Glutamatergic neuron (in vitro differentiated cells): ENCODE measurements around the gene TGM6. TPM values are rescaled to one million over a fixed set of nuclear protein-coding genes. Genes with fewer than 3 reads are reported as not detected.
A peak's percentile ranks its signal among the peaks of the same experiment; 100 is the strongest.

Experiments used
- DNase-seq: peaks from one replicate; pipeline ENCODE4 v3.0.0; 2022
- H3K27ac Mint-ChIP-seq: one replicate; pipeline ENCODE4 v1.8.0; 2020; ENCODE audit warnings: mild to moderate bottlenecking, mixed read lengths, inconsistent platforms; ENCODE audit not compliant: unreplicated experiment
- H3K27me3 Mint-ChIP-seq: one replicate; pipeline ENCODE4 v1.8.0; 2020; ENCODE audit warnings: mild to moderate bottlenecking, moderate library complexity, mixed read lengths, inconsistent platforms; ENCODE audit not compliant: unreplicated experiment
- H3K36me3 Mint-ChIP-seq: one replicate; pipeline ENCODE4 v1.8.0; 2020; ENCODE audit warnings: mild to moderate bottlenecking, mixed read lengths, inconsistent platforms; ENCODE audit not compliant: unreplicated experiment
- H3K4me1 Mint-ChIP-seq: one replicate; pipeline ENCODE4 v1.8.0; 2020; ENCODE audit warnings: mild to moderate bottlenecking, low read depth, mixed read lengths, inconsistent platforms; ENCODE audit not compliant: unreplicated experiment
- H3K4me3 Mint-ChIP-seq: one replicate; pipeline ENCODE4 v1.8.0; 2020; ENCODE audit warnings: mild to moderate bottlenecking, mixed read lengths, inconsistent platforms; ENCODE audit not compliant: unreplicated experiment
- H3K9me3 Mint-ChIP-seq: one replicate; pipeline ENCODE4 v1.8.0; 2020; ENCODE audit warnings: mild to moderate bottlenecking, moderate library complexity, mixed read lengths, inconsistent platforms; ENCODE audit not compliant: unreplicated experiment
- CTCF ChIP-seq: fragments of 200-600 bp; sonication (generic); IDR thresholded peaks from one replicate; pipeline ENCODE4 v1.5.0; 2021; ENCODE audit not compliant: partially characterized antibody, unreplicated experiment
- total RNA-seq: library from RNA; stranded (reverse); fragmentation: NEBNext Ultra II Directional; extraction: Animal tissue kit (Norgen Biotek cat#: 25700); gene quantifications from one replicate; pipeline ENCODE4 v1.2.1, GENCODE V29; 2021; ENCODE audit not compliant: unreplicated experiment

Gene TGM6
- total RNA-seq, 1 donor from 2014 or later: not detected

- peaks cover 2% of the 10 kb centered on the region for H3K4me1 Mint-ChIP-seq
- peaks cover 5% of the 10 kb centered on the region for H3K36me3 Mint-ChIP-seq
- H3K27ac Mint-ChIP-seq: no peak overlapping the region
- DNase-seq: no peak
- peaks cover 4% of the 10 kb centered on the region for H3K27me3 Mint-ChIP-seq
- no peak for TF ChIP-seq CTCF
- peaks cover 2% of the 10 kb centered on the region for H3K9me3 Mint-ChIP-seq
- H3K4me3 Mint-ChIP-seq: no peak overlapping the region
Measured at GRCh38 chr20:2386516-2387179, 5.9 kb downstream of the TGM6 start.

GRCh38 chr20:2387180-2387577, 6.5 kb downstream of the TGM6 start:
- H3K36me3 Mint-ChIP-seq: peaks cover 5% of the 10 kb centered on the region
- H3K27me3 Mint-ChIP-seq: peaks cover 4% of the 10 kb centered on the region
- peaks cover 2% of the 10 kb centered on the region for H3K9me3 Mint-ChIP-seq
- no peak overlapping the region for H3K27ac Mint-ChIP-seq
- TF ChIP-seq CTCF: peak; percentile 86
- no peak overlapping the region for H3K4me3 Mint-ChIP-seq
- peak; percentile 81 for DNase-seq
- peaks cover 2% of the 10 kb centered on the region for H3K4me1 Mint-ChIP-seq

- Mint-ChIP-seq H3K9me3 (peaks cover 2% of the 10 kb centered on the region), H3K27ac (no peak overlapping the region), H3K27me3 (peaks cover 4% of the 10 kb centered on the region), H3K4me3 (no peak overlapping the region), H3K36me3 (peaks cover 5% of the 10 kb centered on the region), H3K4me1 (peaks cover 2% of the 10 kb centered on the region)
- peak; percentile 36 for TF ChIP-seq CTCF
- no peak for DNase-seq
Measured at GRCh38 chr20:2387580-2387979, 6.9 kb downstream of the TGM6 start.

GRCh38 chr20:2390951-2391675, 10.4 kb downstream of the TGM6 start:
- DNase-seq: no peak
- peaks cover 5% of the 10 kb centered on the region for H3K36me3 Mint-ChIP-seq
- TF ChIP-seq CTCF: no peak
- H3K9me3 Mint-ChIP-seq: peaks cover 2% of the 10 kb centered on the region
- no peak overlapping the region for H3K27ac Mint-ChIP-seq
- peaks cover 2% of the 10 kb centered on the region for H3K4me1 Mint-ChIP-seq
- peaks cover 2% of the 10 kb centered on the region for H3K27me3 Mint-ChIP-seq
- no peak overlapping the region for H3K4me3 Mint-ChIP-seq
